Measurements from ENCODE around the gene SAAL1.

DNA sequence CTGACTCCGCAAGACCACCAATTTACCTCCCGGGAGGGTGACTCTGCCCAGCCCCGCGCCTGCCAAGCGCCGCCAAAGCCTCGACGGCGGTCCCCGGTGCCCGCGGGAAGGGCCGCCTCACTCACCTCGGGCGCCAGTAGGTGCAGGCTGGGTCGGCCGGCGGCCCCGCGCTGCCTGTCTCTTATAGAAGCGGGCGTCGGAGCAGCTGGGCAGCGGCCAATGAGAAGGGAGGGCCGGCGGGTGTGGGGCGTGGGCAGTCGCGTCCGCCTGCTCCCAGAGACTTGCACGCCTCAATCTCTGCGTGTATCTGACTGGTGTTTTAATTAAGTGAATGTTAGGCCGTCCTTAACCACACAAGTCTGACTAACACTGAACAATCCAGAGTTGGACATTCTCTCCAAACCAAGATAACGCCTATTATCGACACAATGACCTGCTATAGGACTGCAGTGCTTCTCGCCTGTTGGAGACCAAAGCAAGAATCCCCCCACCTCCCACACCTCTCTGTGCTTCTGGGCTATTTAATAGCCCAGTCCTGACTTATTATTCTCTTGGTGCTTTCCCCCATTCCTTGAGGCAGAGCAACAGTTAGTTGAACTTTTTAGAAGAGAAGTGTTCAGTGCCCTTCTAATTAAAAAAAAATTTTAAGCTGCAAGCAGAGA, 59.6 kb downstream of the SAAL1 start, which contains the start of gene TPH1:
- TF ChIP-seq CTCF (IDR thresholded peaks at IDR 0.05; ENCODE audit: poor library complexity, severe bottlenecking) (no peak), EP300 (conservative IDR thresholded peaks at IDR 0.05; ENCODE audit: poor library complexity, severe bottlenecking) (no peak), POLR2AphosphoS5 (IDR thresholded peaks at IDR 0.05) (no peak)
